GM12891 (cell line): Measurements from ENCODE around the gene S100A12.

Experiments used
- PAX5 ChIP-seq: IDR thresholded peaks from 2 replicates; pipeline ENCODE4 v1.6.1; 2011; ENCODE audit warnings: low read length, moderate library complexity, mild to moderate bottlenecking; ENCODE audit not compliant: insufficient read depth, severe bottlenecking
- POLR2A ChIP-seq: IDR thresholded peaks from 2 replicates; pipeline ENCODE4 v1.6.1; 2011; ENCODE audit warnings: low read depth, low read length, control low read depth
- TAF1 ChIP-seq: IDR thresholded peaks from 2 replicates; pipeline ENCODE4 v1.6.1; 2011; ENCODE audit warnings: low read depth, low read length, control low read depth

DNA sequence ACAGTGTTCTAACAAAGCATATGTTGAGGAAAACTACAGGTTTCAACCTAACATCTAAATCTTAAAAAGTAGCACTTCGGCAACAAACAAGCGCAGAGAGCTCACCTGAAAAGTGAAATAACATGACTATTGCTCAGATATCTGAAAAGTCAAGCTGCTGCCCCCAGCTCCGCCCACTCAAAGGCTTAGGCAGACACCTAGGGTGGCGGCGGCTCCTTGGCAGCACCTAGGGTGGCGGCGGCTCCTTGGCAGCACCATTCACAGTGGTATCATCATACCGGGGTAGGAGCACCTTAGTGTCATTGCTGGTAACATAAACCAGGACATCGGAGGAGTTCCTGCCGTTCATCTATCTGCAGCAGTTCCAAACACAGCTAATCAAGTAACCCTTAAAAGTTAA, 4.2 kb upstream of the S100A12 start:
- TF ChIP-seq POLR2A (no peak), PAX5 (no peak), TAF1 (no peak)
